ENCODE results near the gene EYS.
"Not testable (repeated sequence)": the region's sequence is repeated elsewhere in the genome, so short reads cannot be mapped to it uniquely, and the experiment has no call there.

Gene EYS

GRCh38 chr6:64266351-64266821 is 1440.6 kb downstream of the EYS start:
- DNase-seq = no peak

DNA sequence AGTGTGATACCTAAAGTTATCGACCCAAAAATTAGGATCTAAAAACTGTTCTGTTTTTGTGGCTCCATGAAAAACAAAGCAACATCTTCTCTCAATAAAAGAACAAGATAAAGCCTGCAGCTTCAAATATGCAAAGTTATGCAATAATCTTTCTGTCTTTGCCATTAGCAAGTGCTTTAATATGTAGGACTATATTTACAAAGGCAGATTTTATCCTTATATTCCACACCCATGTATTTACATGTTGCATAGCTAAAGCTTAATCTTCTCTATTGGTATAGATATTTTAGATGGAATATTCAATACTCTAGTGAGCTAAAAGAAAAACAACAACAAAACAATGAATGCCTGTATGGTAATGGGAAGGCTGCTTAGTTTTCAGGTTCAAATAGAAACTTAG is 1443.2 kb downstream of the EYS start:
- DNase-seq = no peak

DNA sequence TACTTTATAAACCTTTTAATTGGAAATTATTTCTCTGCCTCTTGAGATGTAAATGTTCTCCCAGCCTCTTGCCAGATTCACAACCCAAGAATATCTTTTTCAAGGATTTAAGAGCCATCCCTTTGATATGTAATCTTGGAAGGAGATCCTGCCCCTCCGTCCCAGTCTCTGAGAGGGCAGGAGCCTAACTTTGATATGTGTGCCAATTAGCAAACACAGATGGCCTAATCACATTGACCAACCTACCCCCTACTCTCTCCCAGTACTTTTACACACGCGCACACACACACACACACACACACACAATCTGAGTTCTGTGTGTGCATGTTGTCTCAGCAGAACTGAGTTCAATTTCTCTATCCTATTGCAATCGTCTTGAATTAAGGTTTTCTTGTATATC is 1447.7 kb downstream of the EYS start:
- no peak for DNase-seq

GRCh38 chr6:64258752-64259151 is 1448.3 kb downstream of the EYS start:
- no peak for DNase-seq

DNA sequence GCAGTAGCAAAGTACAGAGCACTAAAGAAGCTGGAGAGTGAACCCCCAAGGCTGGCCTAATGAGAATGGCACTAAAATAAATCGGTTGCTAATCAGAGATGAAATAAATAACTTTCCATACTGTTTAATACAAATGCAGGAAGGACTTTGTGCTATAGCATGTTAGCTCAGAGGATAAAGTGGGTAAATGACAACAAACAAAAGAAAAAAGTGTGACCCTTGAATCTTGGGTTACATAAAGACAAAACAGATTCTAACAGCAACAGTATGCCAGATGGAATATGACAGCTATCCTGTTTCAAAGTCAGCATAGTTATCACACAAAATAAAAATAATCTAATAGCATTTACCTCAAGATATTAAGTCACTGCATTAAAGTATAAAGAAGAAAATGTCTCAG is 1448.7 kb downstream of the EYS start:
- no peak for DNase-seq

DNA sequence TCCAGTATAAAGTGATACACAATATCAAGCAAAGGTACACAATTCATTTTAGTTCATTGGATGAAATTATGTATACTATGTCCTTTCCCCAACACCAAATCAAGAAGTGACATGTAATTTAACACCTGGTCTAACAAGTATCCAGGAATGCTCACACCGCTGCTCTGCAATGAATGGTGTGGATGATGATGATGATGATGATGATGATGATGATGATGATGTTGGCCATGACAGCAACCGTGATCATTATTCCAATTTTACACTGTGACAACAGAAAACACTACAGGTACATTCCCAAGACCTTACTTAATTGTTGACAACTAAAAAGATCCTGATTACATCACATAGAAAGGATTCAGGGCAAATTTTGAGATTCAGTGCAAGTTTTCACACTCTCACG is 1449.4 kb downstream of the EYS start:
- DNase-seq = no peak

DNA sequence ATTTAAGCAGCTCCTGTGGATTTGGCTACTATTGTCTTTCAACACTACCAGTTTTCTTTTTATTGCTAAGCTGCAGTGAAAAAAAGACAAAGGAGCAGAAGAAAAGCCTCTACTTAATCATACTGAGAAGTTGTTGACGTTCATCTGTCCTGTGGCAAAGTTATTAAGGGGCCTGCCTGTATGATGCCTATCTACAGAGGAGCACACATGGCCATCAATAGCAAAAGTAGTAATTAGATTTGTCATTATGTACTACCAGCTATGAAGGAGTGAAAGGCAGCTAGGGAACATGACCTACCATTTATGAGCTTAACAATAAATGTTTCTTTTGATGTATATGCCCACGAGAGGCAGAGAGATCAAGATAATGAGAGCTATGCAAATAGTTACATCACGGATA is 1450.5 kb downstream of the EYS start:
- DNase-seq = no peak

DNA sequence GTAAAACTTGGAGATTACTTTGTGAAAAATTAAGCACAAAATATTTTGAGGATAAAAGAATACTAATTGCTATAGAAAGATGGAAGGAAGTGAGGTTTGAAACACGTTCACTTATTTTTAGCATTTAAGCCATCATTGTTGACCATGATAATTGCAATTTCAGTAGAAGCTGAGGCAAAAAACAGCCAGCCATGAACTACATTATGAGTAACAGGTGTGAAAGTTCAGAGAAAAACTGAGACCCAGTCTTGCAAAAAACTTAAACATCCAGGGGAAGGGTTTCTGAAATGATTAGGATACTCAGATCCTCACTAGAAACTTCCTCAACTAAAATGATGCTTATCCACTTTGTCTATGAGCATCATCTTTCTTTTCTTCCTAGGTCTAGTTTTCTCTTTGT is 1452.0 kb downstream of the EYS start:
- DNase-seq = no peak

GRCh38 chr6:64254558-64254957 is 1452.5 kb downstream of the EYS start:
- DNase-seq = no peak

GRCh38 chr6:64252256-64252655 is 1454.8 kb downstream of the EYS start:
- DNase-seq = no peak

- DNase-seq = no peak
Measured at GRCh38 chr6:64250126-64250525, 1456.9 kb downstream of the EYS start.

GRCh38 chr6:64249115-64249514 is 1457.9 kb downstream of the EYS start:
- no peak for DNase-seq

DNA sequence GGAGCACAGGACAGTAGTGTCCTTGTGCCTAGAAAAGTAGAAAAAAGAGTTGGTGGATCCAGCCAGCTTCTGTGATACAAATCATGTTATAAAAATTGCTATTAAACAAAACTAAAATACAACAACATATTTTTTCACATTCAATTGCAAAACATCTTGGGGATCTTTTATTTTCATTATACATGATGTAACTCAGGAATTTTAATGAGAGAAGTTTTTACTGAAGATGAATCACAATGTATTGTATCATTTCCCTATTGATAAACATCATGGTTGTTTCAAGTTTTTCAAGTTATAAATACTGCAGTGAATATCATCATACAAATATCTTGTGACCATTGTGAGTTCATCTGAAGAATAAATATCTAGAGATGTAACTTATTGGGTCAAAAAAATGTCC is 1463.4 kb downstream of the EYS start:
- no peak for DNase-seq

DNA sequence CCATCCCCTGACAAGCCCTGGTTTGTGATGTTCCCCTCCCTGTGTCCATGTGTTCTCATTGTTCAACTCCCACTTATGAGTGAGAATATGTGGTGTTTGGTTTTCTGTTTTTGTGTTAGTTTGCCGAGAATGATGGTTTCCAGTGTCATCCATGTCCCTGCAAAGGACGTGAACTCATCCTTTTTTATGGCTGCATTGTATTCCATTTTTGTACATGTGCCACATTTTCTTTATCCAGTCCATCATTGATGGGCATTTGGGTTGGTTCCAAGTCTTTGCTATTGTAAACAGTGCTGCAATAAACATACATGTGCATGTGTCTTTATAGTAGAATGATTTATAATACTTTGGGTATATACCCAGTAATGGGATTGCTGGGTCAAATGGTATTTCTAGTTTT is 1468.1 kb downstream of the EYS start:
- not testable (repeated sequence) for DNase-seq

- no peak for DNase-seq
Measured at GRCh38 chr6:64238071-64238470, 1469.0 kb downstream of the EYS start.

- no peak for DNase-seq
Measured at GRCh38 chr6:64233746-64234145, 1473.3 kb downstream of the EYS start.

GRCh38 chr6:64231928-64232327 is 1475.1 kb downstream of the EYS start:
- no peak for DNase-seq

DNA sequence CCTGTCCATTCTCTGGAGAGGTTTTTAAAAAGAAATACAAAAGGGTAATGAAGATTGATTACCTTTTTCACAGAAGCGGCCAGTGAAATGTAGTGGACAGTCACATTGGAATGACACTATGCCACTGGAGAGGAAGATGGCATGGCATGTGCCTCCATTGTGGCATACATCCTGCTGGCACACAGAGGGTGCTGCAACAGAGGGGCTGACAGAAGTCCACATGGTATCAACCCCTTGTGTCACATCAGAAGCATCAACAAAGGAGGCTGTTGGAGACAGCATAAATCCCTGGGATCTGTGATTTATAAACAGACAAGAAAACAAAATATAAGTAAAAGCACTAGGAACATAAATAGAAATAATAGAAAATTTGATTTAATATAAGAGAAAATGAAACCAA is 1476.5 kb downstream of the EYS start:
- DNase-seq = no peak

DNA sequence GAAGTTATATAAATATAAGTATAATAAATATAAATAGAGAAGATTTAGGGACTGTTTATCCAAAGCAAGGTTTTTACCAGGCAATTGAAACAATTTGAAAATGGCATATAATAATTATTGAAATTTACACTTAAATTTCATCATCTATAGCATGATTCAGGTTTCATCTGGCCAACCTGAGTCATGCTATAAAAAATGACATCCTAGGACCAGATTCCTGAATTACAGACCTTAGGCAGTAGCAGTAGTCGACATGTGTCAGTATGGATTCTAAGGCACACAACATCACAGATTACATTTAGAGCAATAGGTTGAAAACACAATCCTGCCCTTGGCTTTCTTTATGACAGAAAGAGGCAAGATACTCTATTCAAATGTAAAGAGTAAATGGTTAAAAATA is 1479.2 kb downstream of the EYS start:
- no peak for DNase-seq

DNA sequence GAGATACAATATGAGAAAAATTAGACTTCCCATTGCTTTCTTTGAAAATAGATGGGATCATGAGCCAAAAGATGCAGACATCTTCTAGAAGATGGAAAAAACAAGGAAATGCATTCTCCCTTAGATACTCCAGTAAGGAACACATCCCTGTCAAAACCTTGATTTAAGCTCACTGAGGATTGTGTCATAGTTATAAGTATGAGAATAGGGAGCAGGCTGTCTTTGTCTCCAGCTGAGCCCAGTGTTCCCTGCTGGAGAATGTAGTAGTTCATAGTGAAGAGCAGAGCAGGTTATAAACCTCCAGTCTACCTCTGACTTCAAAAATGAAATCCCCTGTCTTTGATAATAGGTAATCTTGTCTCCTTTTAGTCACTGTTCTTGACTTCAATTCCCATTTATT is 1481.5 kb downstream of the EYS start:
- no peak for DNase-seq

DNA sequence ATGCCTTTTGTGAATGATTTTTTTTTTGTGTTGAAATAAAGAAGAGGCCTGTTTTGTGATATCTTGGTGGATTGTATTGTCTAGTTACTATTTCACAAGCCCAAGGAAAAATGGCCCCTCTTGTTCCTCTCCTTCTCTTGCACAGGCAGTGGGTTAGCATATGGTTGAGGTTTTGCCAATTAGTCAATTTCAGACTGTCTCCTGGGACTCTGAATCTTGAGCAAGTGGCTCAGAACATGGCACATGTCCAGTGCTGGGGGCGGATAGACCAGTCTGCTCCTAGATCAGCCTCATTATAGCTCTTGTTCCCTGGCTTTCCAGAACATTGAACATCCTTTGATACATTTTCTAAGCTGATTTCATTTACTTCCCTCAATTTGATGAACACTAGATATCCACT is 1482.2 kb downstream of the EYS start:
- DNase-seq = no peak

GRCh38 chr6:64221776-64222175 is 1485.2 kb downstream of the EYS start:
- DNase-seq = no peak

DNA sequence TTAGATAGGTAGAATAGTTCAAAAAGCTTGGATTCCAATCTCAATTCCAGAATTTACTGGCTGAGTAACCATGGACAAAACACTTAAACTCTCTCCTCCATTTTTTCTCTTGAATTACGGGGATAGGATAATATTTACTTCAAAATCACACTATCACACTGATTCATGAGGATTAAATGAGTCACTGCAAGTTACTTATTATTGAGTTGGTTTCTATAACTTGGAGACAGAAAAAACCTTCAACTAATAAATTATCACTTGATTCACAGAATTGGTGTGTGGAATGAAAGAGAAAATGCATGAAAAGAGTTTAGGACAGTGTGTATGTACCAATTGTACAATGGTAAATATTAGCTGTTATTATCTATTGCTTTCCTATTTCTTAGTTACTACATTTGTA is 1486.2 kb downstream of the EYS start:
- no peak for DNase-seq

- DNase-seq = no peak
Measured at GRCh38 chr6:64217721-64218620, 1489.1 kb downstream of the EYS start.

DNA sequence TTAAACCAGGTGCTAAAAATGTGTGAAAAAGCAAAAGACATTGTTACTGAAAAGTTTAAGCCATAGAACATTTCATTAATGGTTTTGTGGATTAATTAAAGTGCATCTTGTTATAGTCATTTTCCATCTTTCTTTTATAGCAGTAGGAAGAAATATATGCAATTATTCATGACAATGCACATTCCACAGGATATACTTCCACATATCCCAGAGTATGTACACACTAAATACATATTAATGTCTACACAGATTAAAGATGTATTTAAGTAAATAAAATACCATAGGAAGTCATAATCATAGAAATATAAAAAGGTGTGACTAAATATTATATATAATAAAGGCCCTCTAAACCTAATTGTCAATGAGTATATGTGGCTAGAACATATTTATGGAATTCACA is 1492.7 kb downstream of the EYS start:
- no peak for DNase-seq
